SK-N-SH (cell line): ENCODE results near the gene DNPEP.

Source experiments
- CTCF ChIP-seq: fragments of 200-600 bp; sonication (generic); IDR thresholded peaks from 2 replicates; pipeline ENCODE4 v1.6.1; 2017; ENCODE audit warnings: antibody characterized with exemption, mild to moderate bottlenecking, moderate library complexity
- ELF1 ChIP-seq: IDR thresholded peaks from 2 replicates; pipeline ENCODE4 v1.4.0; 2012
- EZH2phosphoT487 ChIP-seq: fragments of 200-600 bp; sonication (generic); IDR thresholded peaks from 2 replicates; pipeline ENCODE4 v1.6.1; 2017; ENCODE audit warnings: low read depth, mixed run types, mild to moderate bottlenecking, antibody characterized with exemption, moderate library complexity, borderline replicate concordance
- NFIC ChIP-seq: IDR thresholded peaks from 2 replicates; pipeline ENCODE4 v1.4.0; 2012; ENCODE audit warnings: borderline replicate concordance
- REST ChIP-seq: IDR thresholded peaks from 2 replicates; pipeline ENCODE4 v1.6.1; 2012; ENCODE audit warnings: mild to moderate bottlenecking, low read depth, low read length, moderate library complexity
- TEAD4 ChIP-seq: IDR thresholded peaks from 2 replicates; pipeline ENCODE4 v1.4.0; 2012; ENCODE audit warnings: mild to moderate bottlenecking, borderline replicate concordance; ENCODE audit not compliant: insufficient read depth

DNA sequence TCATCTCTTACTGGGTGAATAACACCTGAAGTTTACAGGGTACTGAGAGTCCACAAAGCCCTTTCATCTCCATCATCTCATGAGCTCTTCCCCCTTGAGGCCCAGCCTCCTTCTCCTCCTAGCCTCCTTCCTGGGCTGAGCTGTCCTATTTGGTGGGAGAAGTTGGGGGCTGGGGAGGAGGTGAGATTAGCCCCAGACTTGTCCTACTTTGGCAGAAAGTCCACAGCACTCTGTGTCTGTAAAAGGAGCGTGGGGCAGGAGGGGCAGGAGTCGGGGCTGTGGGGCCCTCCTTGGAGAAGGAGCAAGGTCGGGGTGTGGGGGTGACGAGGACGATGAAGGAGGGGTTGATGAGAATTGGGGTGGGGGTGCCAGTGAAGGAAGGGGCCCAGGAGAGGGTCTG, 20.5 kb upstream of the DNPEP start:
- TF ChIP-seq EZH2phosphoT487, result no peak
- TF ChIP-seq ELF1, result no peak
- no peak for TF ChIP-seq CTCF
- TF ChIP-seq NFIC, result no peak
- no peak for TF ChIP-seq TEAD4
- no peak for TF ChIP-seq REST
